Prostate gland (tissue), 2 donors: ENCODE data around the gene HNRNPA3.

ENCODE experiments used
- POLR2A ChIP-seq: fragments of 450-650 bp; IDR thresholded peaks from one replicate; pipeline ENCODE4 v1.6.1; 2016; ENCODE audit warnings: antibody characterized with exemption, mild to moderate bottlenecking
- POLR2AphosphoS5 ChIP-seq: sonication (generic); formaldehyde crosslinking; IDR thresholded peaks from one replicate; pipeline ENCODE4 v1.6.1; 2017; ENCODE audit warnings: antibody characterized with exemption
- TF ChIP-seq, protein P1 (sequence below), 4 experiments: fragments of 200-600 bp in 2 of 4; fragments of 450-650 bp in 2 of 4; sonication (generic) in 2 of 4; IDR thresholded peaks; 1 replicate in 3 of 4; 2 replicates in 1 of 4; pipeline ENCODE4 v1.5.1; 2016 to 2019; ENCODE audit warnings: antibody characterized with exemption in 4 of 4, mild to moderate bottlenecking in 2 of 4, moderate library complexity in 2 of 4

GRCh38 chr2:177232098-177232704 lies 19.6 kb downstream of the HNRNPA3 start:
- TF ChIP-seq, protein P1, sequence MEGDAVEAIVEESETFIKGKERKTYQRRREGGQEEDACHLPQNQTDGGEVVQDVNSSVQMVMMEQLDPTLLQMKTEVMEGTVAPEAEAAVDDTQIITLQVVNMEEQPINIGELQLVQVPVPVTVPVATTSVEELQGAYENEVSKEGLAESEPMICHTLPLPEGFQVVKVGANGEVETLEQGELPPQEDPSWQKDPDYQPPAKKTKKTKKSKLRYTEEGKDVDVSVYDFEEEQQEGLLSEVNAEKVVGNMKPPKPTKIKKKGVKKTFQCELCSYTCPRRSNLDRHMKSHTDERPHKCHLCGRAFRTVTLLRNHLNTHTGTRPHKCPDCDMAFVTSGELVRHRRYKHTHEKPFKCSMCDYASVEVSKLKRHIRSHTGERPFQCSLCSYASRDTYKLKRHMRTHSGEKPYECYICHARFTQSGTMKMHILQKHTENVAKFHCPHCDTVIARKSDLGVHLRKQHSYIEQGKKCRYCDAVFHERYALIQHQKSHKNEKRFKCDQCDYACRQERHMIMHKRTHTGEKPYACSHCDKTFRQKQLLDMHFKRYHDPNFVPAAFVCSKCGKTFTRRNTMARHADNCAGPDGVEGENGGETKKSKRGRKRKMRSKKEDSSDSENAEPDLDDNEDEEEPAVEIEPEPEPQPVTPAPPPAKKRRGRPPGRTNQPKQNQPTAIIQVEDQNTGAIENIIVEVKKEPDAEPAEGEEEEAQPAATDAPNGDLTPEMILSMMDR (IDR thresholded peaks at IDR 0.05), result no peak
- TF ChIP-seq POLR2A, result no peak
- TF ChIP-seq POLR2AphosphoS5, result no peak
